Panc1 (cell line): Measurements from ENCODE around the gene MBOAT1.

ENCODE experiments used
- POLR2AphosphoS5 ChIP-seq: IDR thresholded peaks from 2 replicates; pipeline ENCODE4 v1.6.1; 2012; ENCODE audit warnings: mild to moderate bottlenecking, low read depth, low read length, moderate library complexity
- TF ChIP-seq, protein P1 (sequence below): fragments of 450-650 bp; IDR thresholded peaks from 2 replicates; pipeline ENCODE4 v1.5.1; 2017; ENCODE audit warnings: mild to moderate bottlenecking
- TF ChIP-seq, protein P2 (sequence below), 2 experiments: IDR thresholded peaks; 2 replicates each; pipeline ENCODE4 v1.6.1; 2011 to 2012; ENCODE audit warnings: low read depth in 2 of 2, control low read depth in 1 of 2, low read length in 1 of 2, mild to moderate bottlenecking in 1 of 2, moderate library complexity in 1 of 2; ENCODE audit not compliant: insufficient read depth in 1 of 2

DNA sequence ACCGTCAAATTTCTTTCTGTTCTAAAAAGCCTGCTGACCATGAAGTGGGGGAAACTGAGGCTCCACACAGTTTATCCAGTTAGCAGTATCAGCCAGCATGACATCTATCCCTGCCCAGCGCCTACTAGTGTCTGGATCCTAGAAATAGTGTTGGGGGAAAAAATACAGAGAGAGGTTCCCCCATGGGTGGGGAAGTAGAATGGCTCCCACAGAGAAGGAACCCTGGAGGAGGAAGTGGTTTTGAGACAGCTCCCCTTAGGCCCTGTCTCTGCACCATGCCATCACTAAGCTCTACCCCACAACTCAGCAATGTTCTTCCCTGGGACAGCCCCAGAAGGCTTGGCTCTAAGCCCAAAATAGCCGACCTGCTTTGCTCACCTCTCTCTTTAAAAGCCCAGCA lies 153.4 kb downstream of the MBOAT1 start:
- TF ChIP-seq, protein P1, sequence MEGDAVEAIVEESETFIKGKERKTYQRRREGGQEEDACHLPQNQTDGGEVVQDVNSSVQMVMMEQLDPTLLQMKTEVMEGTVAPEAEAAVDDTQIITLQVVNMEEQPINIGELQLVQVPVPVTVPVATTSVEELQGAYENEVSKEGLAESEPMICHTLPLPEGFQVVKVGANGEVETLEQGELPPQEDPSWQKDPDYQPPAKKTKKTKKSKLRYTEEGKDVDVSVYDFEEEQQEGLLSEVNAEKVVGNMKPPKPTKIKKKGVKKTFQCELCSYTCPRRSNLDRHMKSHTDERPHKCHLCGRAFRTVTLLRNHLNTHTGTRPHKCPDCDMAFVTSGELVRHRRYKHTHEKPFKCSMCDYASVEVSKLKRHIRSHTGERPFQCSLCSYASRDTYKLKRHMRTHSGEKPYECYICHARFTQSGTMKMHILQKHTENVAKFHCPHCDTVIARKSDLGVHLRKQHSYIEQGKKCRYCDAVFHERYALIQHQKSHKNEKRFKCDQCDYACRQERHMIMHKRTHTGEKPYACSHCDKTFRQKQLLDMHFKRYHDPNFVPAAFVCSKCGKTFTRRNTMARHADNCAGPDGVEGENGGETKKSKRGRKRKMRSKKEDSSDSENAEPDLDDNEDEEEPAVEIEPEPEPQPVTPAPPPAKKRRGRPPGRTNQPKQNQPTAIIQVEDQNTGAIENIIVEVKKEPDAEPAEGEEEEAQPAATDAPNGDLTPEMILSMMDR, result peak; percentile 26; the same call in 1 of the 2 replicates
- TF ChIP-seq POLR2AphosphoS5, result no peak
- TF ChIP-seq, protein P2, sequence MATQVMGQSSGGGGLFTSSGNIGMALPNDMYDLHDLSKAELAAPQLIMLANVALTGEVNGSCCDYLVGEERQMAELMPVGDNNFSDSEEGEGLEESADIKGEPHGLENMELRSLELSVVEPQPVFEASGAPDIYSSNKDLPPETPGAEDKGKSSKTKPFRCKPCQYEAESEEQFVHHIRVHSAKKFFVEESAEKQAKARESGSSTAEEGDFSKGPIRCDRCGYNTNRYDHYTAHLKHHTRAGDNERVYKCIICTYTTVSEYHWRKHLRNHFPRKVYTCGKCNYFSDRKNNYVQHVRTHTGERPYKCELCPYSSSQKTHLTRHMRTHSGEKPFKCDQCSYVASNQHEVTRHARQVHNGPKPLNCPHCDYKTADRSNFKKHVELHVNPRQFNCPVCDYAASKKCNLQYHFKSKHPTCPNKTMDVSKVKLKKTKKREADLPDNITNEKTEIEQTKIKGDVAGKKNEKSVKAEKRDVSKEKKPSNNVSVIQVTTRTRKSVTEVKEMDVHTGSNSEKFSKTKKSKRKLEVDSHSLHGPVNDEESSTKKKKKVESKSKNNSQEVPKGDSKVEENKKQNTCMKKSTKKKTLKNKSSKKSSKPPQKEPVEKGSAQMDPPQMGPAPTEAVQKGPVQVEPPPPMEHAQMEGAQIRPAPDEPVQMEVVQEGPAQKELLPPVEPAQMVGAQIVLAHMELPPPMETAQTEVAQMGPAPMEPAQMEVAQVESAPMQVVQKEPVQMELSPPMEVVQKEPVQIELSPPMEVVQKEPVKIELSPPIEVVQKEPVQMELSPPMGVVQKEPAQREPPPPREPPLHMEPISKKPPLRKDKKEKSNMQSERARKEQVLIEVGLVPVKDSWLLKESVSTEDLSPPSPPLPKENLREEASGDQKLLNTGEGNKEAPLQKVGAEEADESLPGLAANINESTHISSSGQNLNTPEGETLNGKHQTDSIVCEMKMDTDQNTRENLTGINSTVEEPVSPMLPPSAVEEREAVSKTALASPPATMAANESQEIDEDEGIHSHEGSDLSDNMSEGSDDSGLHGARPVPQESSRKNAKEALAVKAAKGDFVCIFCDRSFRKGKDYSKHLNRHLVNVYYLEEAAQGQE (IDR thresholded peaks at IDR 0.05; ENCODE audit: insufficient read depth in 1 of 2, low read depth in 2 of 2, low read length in 1 of 2), result no peak
